Ecto neural progenitor cell (in vitro differentiated cells): ENCODE results near the gene CPNE5.
"Not testable (repeated sequence)": the region's sequence is repeated elsewhere in the genome, so short reads cannot be mapped to it uniquely, and the experiment has no call there.

Experiments
- DNase-seq: peaks from one replicate; pipeline ENCODE4 v3.0.0-alpha.2; 2018; ENCODE audit warnings: low spot score

Gene CPNE5

DNA sequence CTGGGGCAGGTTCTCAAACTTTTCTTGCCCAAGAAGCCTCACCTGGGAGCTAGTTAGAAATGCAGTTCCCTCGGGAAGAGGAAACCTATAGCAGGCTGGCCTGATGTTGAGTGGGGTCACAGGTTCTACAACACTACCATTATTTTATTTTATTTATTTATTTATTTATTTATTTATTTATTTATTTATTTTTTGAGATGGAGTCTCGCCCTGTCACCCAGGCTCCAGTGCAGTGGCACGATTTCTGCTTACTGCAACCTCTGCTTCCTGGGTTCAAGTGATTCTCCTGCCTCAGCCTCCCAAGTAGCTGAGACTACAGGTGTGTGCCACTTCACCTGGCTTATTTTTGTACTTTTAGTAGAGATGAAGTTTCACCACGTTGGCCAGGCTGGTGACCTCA lies 115.3 kb downstream of the CPNE5 start:
- DNase-seq = not testable (repeated sequence)

DNA sequence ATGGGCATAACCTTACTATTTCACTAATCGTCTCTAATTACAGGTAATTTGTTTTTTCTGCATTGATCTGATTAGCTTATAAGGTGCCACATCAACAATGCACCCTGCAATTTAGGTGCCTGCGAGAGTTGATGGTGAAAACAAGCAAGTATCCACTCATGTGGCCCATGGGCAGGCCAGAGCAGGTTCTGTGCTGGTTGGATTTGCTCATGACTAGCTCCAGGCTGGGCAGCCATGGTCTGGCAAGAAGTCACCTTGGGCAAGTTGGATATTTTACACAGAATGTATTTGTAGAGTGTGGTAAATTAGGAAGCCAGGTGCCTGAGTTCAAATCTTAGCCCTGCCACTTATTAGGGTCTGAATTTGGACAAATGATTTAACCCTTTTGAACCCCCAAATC lies 116.4 kb downstream of the CPNE5 start:
- no peak for DNase-seq

DNA sequence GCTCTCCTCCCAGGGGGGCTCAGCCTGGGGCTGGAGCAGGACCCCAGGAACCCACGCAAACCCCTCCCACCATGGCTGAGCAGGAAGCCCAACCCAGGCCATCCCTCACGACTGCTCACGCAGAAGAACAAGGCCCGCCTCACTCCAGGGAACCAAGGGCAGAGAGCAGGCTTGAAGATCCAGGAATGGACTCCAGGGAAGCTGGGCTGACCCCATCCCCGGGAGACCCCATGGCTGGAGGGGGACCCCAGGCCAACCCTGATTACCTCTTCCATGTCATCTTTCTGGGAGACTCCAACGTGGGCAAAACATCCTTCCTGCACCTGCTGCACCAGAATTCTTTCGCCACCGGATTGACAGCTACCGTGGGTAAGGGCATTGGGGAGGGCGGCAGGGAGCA lies 116.9 kb downstream of the CPNE5 start:
- DNase-seq = no peak

DNA sequence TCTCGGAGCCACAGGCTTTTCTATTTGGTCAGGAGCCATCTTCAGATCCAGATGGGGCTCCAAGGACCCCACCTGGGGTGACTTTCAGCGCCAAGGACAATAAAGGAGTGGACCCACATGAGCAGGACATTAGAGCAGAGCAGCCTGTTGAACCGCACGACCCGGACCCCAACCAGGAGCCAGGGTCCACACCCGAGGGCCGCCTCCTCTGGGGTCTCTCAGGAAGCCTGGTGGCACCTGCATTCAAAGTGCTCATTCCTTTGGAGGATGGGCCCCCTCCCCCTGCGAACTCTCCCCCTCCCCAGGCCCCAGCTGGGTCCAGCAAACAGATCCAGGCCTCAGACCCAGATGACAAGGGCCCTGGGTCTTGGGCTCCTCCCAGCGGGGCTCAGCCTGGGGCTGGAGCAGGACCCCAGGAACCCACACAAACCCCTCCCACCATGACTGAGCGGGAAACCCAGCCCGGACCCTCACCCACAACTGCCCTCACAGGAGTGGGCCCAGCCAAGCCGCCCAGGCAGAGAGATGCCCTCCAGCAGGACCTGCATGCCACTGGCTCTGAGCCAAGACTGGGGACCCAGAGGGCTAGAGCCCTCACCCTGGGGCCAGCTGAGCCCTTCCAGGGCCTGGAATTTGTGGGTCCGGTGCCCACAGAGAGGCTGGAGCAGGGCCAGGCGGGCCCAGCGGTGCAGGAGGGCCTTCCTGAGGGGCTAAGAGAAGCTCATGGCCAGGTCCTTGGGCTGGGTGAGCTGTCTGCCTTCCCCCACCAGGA lies 117.7 kb downstream of the CPNE5 start:
- DNase-seq = no peak

DNA sequence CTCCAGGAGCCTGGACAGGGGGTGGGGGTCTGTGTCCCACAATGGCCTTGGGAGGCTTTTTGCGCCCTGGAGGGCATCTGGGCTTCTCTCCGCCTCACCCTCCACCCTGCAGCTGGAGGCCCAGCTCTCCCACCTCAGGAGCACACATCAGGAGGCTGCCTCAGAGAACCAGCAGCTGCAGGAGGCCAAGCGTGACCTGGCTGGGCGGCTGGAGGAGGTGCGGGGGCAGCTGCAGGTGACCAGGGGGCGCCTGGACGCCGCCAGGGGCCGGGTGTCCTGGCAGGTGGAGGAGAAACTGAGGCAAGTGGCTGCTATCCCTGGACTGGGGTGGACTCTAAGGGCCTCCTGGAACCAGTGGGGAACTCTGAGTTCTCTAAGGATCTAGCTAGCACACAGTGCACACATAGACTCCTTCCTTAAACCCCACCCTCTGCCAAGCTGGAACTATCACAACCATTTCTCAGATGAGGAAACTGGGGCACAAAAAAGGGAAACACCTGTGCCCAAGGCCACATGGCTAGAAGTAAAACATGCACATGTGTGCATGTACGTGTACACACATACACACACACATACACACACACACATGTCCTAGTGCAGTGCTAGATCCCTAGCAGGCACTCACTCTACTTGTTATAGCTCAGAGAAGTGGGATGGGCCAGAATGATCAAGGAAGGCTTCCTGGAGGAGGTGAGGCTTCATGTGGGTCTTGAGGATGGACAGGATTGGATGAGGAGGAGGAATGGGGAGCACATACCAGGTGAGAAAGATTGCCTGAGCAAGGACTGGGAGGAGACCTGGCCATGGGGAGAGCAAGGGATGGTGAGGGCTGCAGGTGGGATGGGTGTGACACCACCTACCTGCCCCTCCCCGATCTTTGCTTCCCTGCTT lies 118.7 kb downstream of the CPNE5 start:
- DNase-seq = no peak

DNA sequence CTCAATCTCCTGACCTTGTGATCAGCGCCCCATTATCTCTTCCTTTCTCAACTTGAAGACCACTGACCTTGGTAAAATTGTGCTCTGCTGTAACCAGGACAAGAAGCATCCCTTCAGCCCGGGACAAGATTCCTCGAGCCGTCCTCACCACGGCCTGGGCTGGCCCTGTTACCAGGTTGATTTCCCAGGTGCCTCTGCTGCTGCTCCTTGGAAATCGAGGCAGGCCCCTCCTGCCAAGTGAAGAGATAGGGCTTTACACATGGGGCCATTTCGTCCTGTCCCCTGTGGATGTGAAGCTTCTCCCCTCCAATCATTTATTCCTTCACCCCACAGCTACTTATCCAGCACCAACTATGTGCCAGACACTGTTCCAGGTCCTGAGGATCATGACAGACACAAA lies 120.1 kb downstream of the CPNE5 start:
- no peak for DNase-seq

DNA sequence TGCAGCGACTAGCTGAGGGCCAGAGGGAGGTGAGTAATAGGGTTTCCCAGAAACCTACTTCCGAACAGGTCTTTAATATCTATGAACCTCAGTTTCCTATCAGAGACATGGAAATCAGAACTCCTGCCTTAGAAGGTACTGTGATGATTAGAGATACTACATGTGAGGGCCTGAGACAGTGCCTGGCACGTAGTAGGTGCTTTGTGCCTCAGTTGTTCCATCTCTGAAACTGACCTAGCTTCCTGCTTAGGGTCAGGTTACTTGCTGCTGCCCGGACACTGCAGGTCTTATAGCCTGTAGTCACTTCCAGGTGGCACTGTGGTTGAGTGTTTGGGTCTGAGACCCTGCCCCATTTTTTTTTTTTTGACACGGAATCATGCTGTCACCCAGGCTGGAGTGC lies 120.7 kb downstream of the CPNE5 start:
- no peak for DNase-seq

DNA sequence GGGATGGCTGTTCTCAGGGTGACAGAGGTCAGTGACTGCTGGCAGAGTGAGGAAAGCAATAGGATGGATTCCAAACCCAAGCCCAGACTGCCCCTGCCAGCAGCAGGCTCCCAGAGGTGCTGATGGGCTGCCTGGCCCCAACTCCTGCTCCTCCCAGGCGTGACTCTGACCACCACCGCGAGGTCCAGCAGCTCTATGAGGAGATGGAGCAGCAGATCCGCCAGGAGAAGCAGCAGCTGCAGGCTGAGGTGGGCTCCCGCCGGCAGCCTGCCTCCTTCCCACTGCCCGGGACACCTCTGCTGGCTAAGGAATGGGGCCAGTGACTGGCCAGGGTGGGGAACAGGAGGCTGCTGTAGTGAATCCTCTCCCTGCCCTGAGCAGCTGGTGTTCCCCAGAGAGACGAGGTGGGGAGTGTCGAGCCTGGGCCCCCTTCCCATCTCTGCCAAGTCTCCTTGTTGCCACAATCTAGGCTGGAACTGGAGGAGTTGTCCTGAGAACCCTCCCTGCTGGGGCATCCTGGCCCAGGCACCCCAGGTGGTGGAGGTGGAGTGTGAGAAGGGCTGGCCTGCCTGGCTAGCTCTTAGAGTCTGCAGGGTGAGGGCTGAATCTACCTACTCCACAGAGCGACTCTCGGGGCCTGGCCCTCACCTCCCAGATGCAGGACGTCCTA lies 121.2 kb downstream of the CPNE5 start:
- no peak for DNase-seq

DNA sequence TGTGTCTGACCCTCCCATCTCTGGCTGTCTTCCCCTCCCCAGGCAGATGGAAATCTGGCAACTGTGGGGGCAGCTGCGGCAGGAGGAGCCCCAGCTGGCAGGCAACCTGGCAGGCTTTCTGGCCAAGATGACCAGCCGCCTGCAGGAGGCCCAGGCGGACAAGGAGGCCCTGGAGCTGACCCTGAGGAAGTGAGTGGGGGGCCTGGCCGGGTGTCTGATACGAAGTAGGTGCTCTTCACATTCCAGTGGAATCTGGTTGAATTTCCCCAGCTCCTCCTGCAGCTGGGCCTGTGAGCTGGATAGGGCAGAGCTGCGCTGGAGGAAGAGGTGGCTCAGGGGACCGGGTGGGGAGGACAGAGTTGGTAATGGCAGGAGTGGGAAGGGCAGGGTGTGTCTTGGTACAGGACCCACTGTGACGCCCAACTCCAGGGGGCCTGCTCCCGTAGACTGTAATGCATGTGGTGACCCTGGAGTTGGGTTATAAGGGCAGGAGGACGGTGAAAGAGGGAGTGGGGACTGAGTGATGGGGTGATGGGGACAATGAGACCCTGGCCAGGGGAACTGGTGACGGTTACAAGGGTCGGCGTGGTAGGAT lies 121.9 kb downstream of the CPNE5 start:
- DNase-seq = no peak

DNA sequence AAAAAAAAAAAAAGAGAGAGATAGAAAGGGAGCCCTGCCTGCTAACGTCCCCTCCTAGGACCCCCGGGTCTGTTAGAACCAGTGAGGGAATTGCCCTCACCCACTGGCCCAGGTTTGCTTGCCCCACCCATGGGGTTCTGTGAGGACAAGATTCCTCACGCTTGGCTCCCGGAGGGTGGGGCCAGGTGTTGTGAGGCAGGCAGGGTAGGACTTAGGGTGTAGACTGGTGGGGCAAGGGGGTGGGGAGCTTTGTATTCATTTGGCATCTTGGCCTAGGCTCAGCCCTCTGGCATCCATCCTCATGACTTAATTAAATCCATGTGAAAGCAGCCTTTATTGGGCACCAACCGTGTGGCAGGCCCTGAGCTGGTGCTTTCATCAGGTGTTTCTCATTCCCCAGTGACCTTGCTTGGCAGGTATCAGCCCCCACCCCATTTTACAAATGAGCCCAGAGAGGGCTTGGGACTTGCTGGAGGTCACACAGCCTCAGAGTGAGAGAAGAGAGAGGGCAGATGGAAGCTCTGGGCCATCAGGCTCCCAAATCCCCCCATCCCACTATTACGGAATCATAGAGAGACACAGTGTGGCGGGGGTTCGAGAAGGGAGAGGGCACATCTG lies 122.7 kb downstream of the CPNE5 start:
- no peak for DNase-seq

DNA sequence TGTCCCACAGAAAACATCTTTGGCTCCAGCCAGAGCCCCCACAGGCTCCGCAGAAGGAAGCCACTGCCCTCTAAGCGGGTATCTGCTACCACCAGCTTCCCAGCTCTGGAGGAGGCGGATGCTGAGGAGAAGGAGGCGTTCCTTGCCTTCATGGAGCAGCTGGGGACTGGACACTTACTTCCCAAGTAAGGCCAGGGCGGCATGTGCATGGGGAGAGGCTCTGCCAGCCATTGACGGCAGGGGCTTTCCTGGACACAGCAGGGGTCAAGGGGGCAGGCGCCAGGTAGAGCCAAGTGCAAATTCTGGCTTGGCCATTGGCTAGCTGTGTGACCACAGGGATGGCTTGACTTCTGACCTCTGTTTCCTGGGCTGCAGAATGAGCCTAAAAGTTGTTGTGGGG lies 123.8 kb downstream of the CPNE5 start:
- DNase-seq = no peak

DNA sequence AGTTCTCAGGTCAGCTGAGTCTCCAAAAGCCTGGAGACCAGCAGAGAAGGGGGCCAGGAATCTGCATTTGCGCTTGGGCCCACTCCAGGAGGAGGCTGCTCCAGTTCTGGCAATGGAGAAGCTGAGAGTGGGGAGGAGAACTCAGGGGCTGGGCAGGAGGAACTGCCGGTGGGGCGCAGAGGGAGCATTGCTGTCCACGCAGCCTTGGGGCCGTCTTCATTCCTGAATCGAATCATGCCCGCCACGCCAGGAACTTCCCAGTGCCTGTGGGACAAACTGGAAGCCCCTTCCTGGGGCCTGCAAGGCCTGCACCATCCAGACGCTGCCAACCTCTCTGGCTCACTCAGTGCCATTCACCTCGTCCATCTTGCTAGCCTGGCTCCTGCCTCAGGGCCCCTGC lies 124.7 kb downstream of the CPNE5 start:
- DNase-seq = no peak

DNA sequence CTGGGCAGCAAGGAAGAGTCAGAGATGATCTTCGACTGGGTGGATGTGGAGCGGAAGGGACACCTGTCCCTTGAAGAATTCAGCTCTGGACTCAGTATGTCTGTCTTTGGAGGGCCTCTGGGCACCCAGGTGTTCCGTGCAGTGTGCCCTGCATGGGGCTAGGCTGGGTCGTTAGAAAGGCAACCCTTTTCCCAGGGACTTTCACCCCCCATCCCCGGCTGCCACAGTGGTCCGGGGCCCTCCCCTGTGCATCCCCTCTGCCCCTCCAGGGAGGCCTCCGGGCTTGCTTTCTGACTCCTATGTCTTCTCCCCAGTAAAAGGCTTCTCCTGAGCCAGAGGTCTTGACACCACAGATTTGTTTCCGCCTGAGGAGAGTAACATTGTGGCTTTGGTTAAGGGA lies 125.4 kb downstream of the CPNE5 start:
- DNase-seq = no peak

DNA sequence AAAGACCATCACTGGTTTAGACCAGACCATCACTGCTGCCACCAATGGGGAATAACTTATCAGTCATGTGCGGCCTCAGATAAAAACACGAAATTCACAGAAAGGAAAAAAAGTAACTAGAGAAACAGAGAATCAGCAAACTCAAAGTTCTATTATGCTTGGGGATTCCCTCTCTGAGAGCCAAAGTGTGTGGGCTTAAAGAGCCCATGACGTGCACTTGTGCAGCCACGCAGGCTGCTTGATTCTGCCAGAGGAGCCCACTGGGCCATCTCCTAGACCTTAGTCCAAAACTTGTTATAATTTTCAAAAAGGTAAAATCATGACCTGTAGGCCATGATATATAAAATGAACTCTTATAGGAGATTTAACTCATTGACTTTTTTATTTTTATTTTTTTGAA lies 126.4 kb downstream of the CPNE5 start:
- DNase-seq = no peak

DNA sequence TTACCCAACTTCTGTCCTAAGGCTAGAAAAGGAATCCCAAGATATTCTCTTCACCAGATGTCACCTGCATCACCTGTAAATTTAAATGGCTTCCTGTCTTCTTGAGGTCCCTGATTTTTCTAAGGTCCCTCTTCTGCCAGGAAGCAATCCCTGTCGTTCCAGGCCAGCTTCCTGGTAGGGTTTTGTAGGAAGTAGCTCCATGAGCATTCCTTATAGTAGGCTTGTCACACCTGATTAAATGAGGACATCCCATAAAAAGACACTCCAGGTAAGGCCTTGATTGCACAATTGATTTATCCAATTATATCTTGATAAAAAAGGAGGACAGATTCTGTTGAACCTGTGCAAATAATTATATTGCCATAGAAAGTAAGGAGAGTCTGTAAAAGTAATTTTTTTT lies 132.9 kb downstream of the CPNE5 start:
- DNase-seq = no peak

DNA sequence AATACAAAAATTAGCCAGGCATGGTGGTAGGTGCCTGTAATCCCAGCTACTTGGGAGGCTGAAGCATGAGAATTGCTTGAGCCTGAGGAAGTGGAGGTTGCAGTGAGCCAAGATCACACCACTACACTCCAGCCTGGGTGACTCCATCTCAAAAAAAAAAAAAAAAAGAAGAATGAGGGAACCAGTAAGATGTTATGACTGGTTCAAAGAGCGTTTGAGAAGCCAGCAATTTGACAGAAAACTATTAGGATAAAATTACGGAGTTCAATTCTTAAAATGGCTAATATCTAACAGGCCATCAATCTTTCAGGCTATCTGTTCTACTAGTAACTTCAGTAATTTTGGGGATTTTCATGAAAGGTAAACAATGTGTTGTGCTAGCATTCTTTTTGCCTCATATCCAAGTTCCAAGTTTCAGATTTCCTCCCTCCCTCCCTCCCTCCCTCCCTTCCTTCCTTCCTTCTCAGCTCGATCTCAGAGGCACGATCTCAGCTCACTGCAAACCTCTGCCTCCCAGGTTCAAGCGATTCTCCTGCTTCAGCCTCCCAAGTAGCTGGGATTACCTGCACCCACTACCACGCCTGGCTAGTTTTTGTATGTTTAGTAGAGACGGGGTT lies 134.2 kb downstream of the CPNE5 start:
- DNase-seq = not testable (repeated sequence)

DNA sequence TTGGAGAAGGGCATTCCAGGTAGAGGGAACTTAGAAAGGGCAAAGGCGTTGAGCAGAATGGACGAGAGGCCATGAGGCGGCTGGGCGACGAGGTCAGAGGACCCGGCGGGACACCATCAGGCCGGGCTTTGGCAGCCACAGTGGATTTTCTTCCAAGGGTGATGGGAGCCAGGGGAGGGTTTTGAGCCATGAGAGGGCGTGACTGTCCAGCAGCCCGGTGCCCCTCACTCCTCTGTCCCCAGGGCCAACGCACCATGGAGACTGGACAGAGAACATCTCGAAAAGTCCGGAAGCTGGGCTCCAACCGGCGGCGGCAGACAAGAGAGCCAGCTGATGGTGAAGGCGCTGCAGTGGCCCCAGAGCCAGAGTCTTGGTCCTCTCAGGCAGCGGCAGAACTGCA lies 135.3 kb downstream of the CPNE5 start:
- no peak for DNase-seq

DNA sequence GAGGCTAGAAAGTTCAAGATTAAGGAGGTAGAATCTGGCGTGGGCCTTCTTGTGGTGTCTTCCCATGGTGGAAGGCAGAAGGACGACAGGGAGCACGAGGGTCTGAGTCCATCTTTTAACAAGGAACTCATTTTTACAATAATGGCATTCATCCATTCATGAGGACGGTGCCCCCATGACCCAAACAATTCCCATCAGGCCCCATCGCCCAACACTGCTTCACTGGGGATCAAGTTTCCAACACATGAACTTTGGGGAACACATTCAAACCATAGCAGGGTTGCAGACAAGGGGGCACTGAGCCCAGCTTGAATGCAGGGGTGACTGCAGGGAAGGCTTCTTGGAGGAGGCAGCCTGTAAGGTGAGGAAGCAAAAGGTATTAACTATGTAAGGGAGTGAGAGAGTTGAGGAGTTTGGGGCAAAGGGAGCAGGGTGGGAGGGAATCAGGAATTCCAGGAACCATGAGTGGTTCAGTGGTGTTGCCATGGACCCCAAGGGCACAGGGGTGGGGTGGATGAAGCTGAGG lies 136.1 kb downstream of the CPNE5 start:
- DNase-seq = no peak

DNA sequence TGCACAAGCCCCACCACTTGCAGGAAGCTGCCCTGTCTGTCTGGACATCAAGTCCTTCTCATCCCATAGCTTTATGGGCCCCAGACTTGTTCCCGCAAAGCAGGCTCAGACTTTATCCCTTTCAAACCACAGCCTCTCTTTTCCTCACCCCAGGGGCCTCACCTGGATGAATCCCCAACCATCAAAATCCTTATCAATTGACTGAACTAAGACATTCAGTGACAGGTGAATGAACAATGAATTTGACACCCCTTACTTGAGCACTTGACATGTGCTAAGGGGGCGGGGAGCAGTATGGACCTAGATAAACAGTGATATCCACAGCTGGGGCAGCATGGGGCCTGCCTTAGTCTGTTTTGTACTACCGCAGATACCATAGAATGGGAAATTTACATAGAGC lies 136.6 kb downstream of the CPNE5 start:
- DNase-seq = no peak

DNA sequence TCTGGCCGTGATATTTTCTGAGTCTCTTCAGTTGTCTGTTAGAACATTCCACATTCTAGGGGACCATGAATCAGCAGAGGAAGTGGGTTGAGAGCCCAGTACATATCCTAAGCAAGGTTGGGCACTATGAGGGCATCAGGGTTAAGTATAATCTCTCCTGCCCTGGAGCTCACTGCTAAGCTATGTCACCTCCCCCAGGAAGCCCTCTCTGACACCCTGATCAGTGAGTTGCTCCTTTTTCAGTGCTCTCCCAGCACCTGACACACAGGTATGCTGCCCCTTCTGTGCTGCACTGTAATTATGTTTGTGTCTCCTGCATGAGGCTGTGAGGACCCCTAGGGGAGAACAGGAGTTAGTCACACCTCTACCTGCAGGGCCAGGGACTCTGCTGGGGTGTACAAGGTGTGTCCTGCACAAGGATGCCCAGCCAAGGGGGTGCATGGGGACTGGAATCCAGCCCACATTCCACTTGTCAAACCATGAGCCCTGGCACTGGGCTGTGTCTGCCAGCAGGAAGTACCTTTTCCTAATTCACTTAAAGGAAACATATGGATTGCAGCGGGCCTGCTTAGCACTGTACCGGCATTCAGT lies 137.7 kb downstream of the CPNE5 start:
- DNase-seq = no peak

DNA sequence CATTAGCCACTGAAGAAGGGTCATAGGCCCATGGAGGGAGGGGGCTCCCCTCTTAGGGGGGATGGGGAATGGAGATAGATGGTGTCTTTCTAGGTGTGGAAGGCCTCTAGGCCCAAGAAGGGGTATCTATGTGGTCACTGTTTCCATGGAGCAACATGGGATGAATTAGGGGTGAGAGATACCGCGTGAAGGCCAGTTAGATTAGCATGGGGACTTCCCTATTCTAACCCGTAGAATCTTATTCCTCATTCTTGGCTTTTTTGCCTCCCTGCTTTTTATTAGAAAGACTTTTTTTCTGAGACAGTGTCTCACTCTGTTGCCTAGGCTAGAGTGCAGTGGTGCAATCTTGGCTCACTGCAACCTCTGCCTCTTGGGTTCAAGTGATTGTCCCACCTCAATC lies 138.4 kb downstream of the CPNE5 start:
- DNase-seq = no peak
